ENCODE results near the gene HDAC3. TPM values are rescaled to one million over a fixed set of nuclear protein-coding genes. Genes with fewer than 3 reads are reported as not detected.

Gene HDAC3
- total RNA-seq, 5 donors from 2014 or later (not counting 1 experiment from before 2014, with no cell fraction given), result 68.5 to 78.5 (median 73.8) TPM

- Mint-ChIP-seq H3K27me3 (no peaks in the 10 kb centered on the region), H3K27ac (peak overlapping the region; percentile 88 to 92), H3K4me3 (peak overlapping the region in 1 of 3 donors; percentile 73), H3K36me3 (peaks cover 16% of the 10 kb centered on the region), H3K9me3 (no peaks in the 10 kb centered on the region), H3K4me1 (peaks cover 92 to 99% (median 94%) of the 10 kb centered on the region in 3 donors)
- WGBS (ENCODE audit: insufficient coverage), result no CpG with 5 or more reads among the region's 3 CpGs
- no peak for DNase-seq
- ChIA-PET CTCF (interaction anchor here (0.5 to 5.3 kb wide), 11 partner anchors 9 to 1219 kb away, joined by 3 to 86 read pairs (median 6); partner anchors contain the start of genes DIAPH1 (in 1 of the 2) and TAF7 (in 1 of the 2)), POLR2A (interaction anchor here (0.6 to 1.2 kb wide), 4 partner anchors 8 to 1223 kb away, joined by 3 to 17 read pairs (median 4); no protein-coding TSS in a partner anchor)
- Histone ChIP-seq H3K4me1 (ENCODE audit: control insufficient read depth in 1 of 2, extremely low read depth in 1 of 2, insufficient read depth in 2 of 2, low read length in 2 of 2) (peaks cover 43 to 87% of the 10 kb centered on the region in 2 experiments), H3K36me3 (ENCODE audit: control insufficient read depth in 2 of 2, extremely low read depth in 1 of 2, insufficient read depth in 1 of 2, low read length in 1 of 2) (peaks cover 0 to 9% of the 10 kb centered on the region in 2 donors), H3K27me3 (replicated peaks in 1 of 2; ENCODE audit: control insufficient read depth in 2 of 2, extremely low read depth in 1 of 2, insufficient read depth in 2 of 2, low read length in 1 of 2) (no peaks in the 10 kb centered on the region), H3K4me3 (ENCODE audit: control insufficient read depth in 1 of 2, extremely low read depth in 1 of 2, low read length in 1 of 2) (no peak overlapping the region), H3K27ac (ENCODE audit: low read length) (peak overlapping the region; percentile 83), H3K9me3 (no peaks in the 10 kb centered on the region)
- no peak for ATAC-seq (replicated peaks in 1 of 4)
Observed at GRCh38 chr5:141609044-141609443, 27.6 kb downstream of the HDAC3 start.

GRCh38 chr5:141608557-141608956, 28.1 kb downstream of the HDAC3 start:
- no peak for DNase-seq
- peak overlapping the region; percentile 83 for H3K27ac ChIP-seq (ENCODE audit: low read length)
- no CpG with 5 or more reads among the region's 1 CpG for WGBS (ENCODE audit: insufficient coverage)
- H3K36me3 Mint-ChIP-seq, result peaks cover 16% of the 10 kb centered on the region
- peak overlapping the region; percentile 39 to 73 (median 49) for H3K4me3 Mint-ChIP-seq
- CTCF ChIA-PET, result interaction anchor here (0.7 to 5.3 kb wide), 11 partner anchors 9 to 817 kb away, joined by 3 to 86 read pairs (median 6); partner anchors contain the start of genes DIAPH1 (in 1 of the 2), HDAC3 (in 1 of the 2), RELL2 (in 1 of the 2) and TAF7 (in 1 of the 2)
- H3K4me1 ChIP-seq (ENCODE audit: control insufficient read depth in 1 of 2, extremely low read depth in 1 of 2, insufficient read depth in 2 of 2, low read length in 2 of 2), result peaks cover 44 to 88% of the 10 kb centered on the region in 2 experiments
- H3K36me3 ChIP-seq (ENCODE audit: control insufficient read depth in 2 of 2, extremely low read depth in 1 of 2, insufficient read depth in 1 of 2, low read length in 1 of 2), result peaks cover 0 to 9% of the 10 kb centered on the region in 2 donors
- H3K27ac Mint-ChIP-seq, result peak overlapping the region; percentile 88 to 92
- no peaks in the 10 kb centered on the region for H3K27me3 Mint-ChIP-seq
- H3K4me1 Mint-ChIP-seq, result peaks cover 93 to 99% (median 94%) of the 10 kb centered on the region in 3 donors
- POLR2A ChIA-PET, result interaction anchor here (0.7 to 1.2 kb wide), 4 partner anchors 9 to 1223 kb away, joined by 3 to 17 read pairs (median 4); no protein-coding TSS in a partner anchor
- ATAC-seq (replicated peaks in 1 of 4), result no peak
- no peaks in the 10 kb centered on the region for H3K27me3 ChIP-seq (replicated peaks in 1 of 2; ENCODE audit: control insufficient read depth in 2 of 2, extremely low read depth in 1 of 2, insufficient read depth in 2 of 2, low read length in 1 of 2)
- H3K9me3 Mint-ChIP-seq, result no peaks in the 10 kb centered on the region
- H3K9me3 ChIP-seq, result no peaks in the 10 kb centered on the region
- no peak overlapping the region for H3K4me3 ChIP-seq (ENCODE audit: control insufficient read depth in 1 of 2, extremely low read depth in 1 of 2, low read length in 1 of 2)

GRCh38 chr5:141608046-141608445, 28.6 kb downstream of the HDAC3 start:
- POLR2A ChIA-PET, result interaction anchor here (0.5 to 1.2 kb wide), 4 partner anchors 9 to 28 kb away, joined by 3 to 17 read pairs (median 6); no protein-coding TSS in a partner anchor
- H3K9me3 ChIP-seq, result no peaks in the 10 kb centered on the region
- H3K4me3 Mint-ChIP-seq, result peak overlapping the region; percentile 47 to 73 (median 49)
- peaks cover 46 to 89% of the 10 kb centered on the region in 2 experiments for H3K4me1 ChIP-seq (ENCODE audit: control insufficient read depth in 1 of 2, extremely low read depth in 1 of 2, insufficient read depth in 2 of 2, low read length in 2 of 2)
- H3K36me3 Mint-ChIP-seq, result peaks cover 13% of the 10 kb centered on the region
- H3K36me3 ChIP-seq (ENCODE audit: control insufficient read depth in 2 of 2, extremely low read depth in 1 of 2, insufficient read depth in 1 of 2, low read length in 1 of 2), result peaks cover 0 to 9% of the 10 kb centered on the region in 2 donors
- H3K9me3 Mint-ChIP-seq, result no peaks in the 10 kb centered on the region
- peaks cover 92 to 99% (median 94%) of the 10 kb centered on the region in 3 donors for H3K4me1 Mint-ChIP-seq
- no peaks in the 10 kb centered on the region for H3K27me3 ChIP-seq (replicated peaks in 1 of 2; ENCODE audit: control insufficient read depth in 2 of 2, extremely low read depth in 1 of 2, insufficient read depth in 2 of 2, low read length in 1 of 2)
- WGBS (ENCODE audit: insufficient coverage), result no CpG with 5 or more reads among the region's 2 CpGs
- DNase-seq (no peak), ATAC-seq (replicated peaks in 1 of 4) (no peak)
- peak overlapping the region; percentile 83 for H3K27ac ChIP-seq (ENCODE audit: low read length)
- H3K4me3 ChIP-seq (ENCODE audit: control insufficient read depth in 1 of 2, extremely low read depth in 1 of 2, low read length in 1 of 2), result no peak overlapping the region
- H3K27ac Mint-ChIP-seq, result peak overlapping the region; percentile 88 to 92
- CTCF ChIA-PET, result interaction anchor here (0.9 to 5.3 kb wide), 10 partner anchors 10 to 818 kb away, joined by 3 to 86 read pairs (median 8); partner anchors contain the start of genes DIAPH1 (in 1 of the 2), HDAC3 (in 1 of the 2), RELL2 (in 1 of the 2) and TAF7 (in 1 of the 2)
- no peaks in the 10 kb centered on the region for H3K27me3 Mint-ChIP-seq

- no peaks in the 10 kb centered on the region for H3K27me3 Mint-ChIP-seq
- peak; percentile 97 to 98 (median 98) for ATAC-seq (replicated peaks in 1 of 4)
- 0% methylated on average over 2 of the region's 6 CpGs for WGBS (ENCODE audit: insufficient coverage)
- peaks cover 93 to 96% (median 94%) of the 10 kb centered on the region in 3 donors for H3K4me1 Mint-ChIP-seq
- Histone ChIP-seq H3K9me3 (no peaks in the 10 kb centered on the region), H3K36me3 (ENCODE audit: control insufficient read depth in 2 of 2, extremely low read depth in 1 of 2, insufficient read depth in 1 of 2, low read length in 1 of 2) (no peaks in the 10 kb centered on the region), H3K27ac (ENCODE audit: low read length) (peak overlapping the region; percentile 83), H3K4me3 (ENCODE audit: control insufficient read depth in 1 of 2, extremely low read depth in 1 of 2, low read length in 1 of 2) (peak overlapping the region; percentile 32 to 38), H3K4me1 (ENCODE audit: control insufficient read depth in 1 of 2, extremely low read depth in 1 of 2, insufficient read depth in 2 of 2, low read length in 2 of 2) (peaks cover 49 to 86% of the 10 kb centered on the region in 2 experiments), H3K27me3 (replicated peaks in 1 of 2; ENCODE audit: control insufficient read depth in 2 of 2, extremely low read depth in 1 of 2, insufficient read depth in 2 of 2, low read length in 1 of 2) (no peaks in the 10 kb centered on the region)
- peaks cover 6% of the 10 kb centered on the region for H3K36me3 Mint-ChIP-seq
- ChIA-PET POLR2A (interaction anchor here (0.6 to 1.8 kb wide), 6 partner anchors 11 to 504 kb away, joined by 3 to 16 read pairs (median 3); no protein-coding TSS in a partner anchor), CTCF (interaction anchor here in 1 of 2 donors (0.6 to 5.3 kb wide), 11 partner anchors 8 to 489 kb away, joined by 3 to 86 read pairs (median 5); partner anchors contain the start of genes DIAPH1, FCHSD1, HDAC3 and PCDHGA10)
- peak; percentile 35 to 92 (median 75) for DNase-seq
- peak overlapping the region; percentile 63 to 73 (median 72) for H3K4me3 Mint-ChIP-seq
- H3K9me3 Mint-ChIP-seq, result no peaks in the 10 kb centered on the region
- H3K27ac Mint-ChIP-seq, result peak overlapping the region; percentile 88 to 92
Observed at GRCh38 chr5:141605523-141606277, 30.9 kb downstream of the HDAC3 start.

GRCh38 chr5:141603923-141604717, 32.5 kb downstream of the HDAC3 start:
- peak in 3 of 4 experiments; percentile 29 to 36 (median 32) for ATAC-seq (replicated peaks in 1 of 4)
- Histone ChIP-seq H3K9me3 (no peaks in the 10 kb centered on the region), H3K4me1 (ENCODE audit: control insufficient read depth in 1 of 2, extremely low read depth in 1 of 2, insufficient read depth in 2 of 2, low read length in 2 of 2) (peaks cover 52 to 88% of the 10 kb centered on the region in 2 experiments), H3K27ac (ENCODE audit: low read length) (peak overlapping the region; percentile 83), H3K4me3 (ENCODE audit: control insufficient read depth in 1 of 2, extremely low read depth in 1 of 2, low read length in 1 of 2) (peak overlapping the region; percentile 12 to 51), H3K36me3 (ENCODE audit: control insufficient read depth in 2 of 2, extremely low read depth in 1 of 2, insufficient read depth in 1 of 2, low read length in 1 of 2) (no peaks in the 10 kb centered on the region), H3K27me3 (replicated peaks in 1 of 2; ENCODE audit: control insufficient read depth in 2 of 2, extremely low read depth in 1 of 2, insufficient read depth in 2 of 2, low read length in 1 of 2) (no peaks in the 10 kb centered on the region)
- ChIA-PET POLR2A (interaction anchor here in 1 of 2 donors (0.7 kb wide), 1 partner anchor 13 kb away, joined by 3 read pairs; no protein-coding TSS in a partner anchor), CTCF (interaction anchor here (0.6 to 5.0 kb wide), 5 partner anchors 11 to 40 kb away, joined by 3 to 52 read pairs (median 6); partner anchors contain the start of gene DIAPH1 (in 1 of the 2))
- Mint-ChIP-seq H3K36me3 (no peaks in the 10 kb centered on the region), H3K9me3 (no peaks in the 10 kb centered on the region), H3K4me3 (peak overlapping the region; percentile 61 to 77 (median 73)), H3K4me1 (peaks cover 94 to 96% (median 94%) of the 10 kb centered on the region in 3 donors), H3K27ac (peak overlapping the region; percentile 93 to 98), H3K27me3 (no peaks in the 10 kb centered on the region)
- 0% methylated on average over 2 of the region's 6 CpGs for WGBS (ENCODE audit: insufficient coverage)
- peak in 4 of 35 experiments; percentile 19 to 48 (median 22) for DNase-seq
